ENCODE measurements around the gene RALGDS.

The RALGDS gene

GRCh38 chr9:133144142-133144903, 23.3 kb upstream of the RALGDS start:
- H3K4me3 ChIP-seq (ENCODE audit: low read depth, low read length) = no peak overlapping the region
- peak; percentile 81 for DNase-seq (ENCODE audit: low read depth)
- TF ChIP-seq MYC (IDR thresholded peaks at IDR 0.05; ENCODE audit: low read depth, low read length) = peak; percentile 48; the same call in 1 of the 2 replicates
- no peak for TF ChIP-seq POLR2A (IDR thresholded peaks at IDR 0.05; ENCODE audit: extremely low read depth, insufficient read length)
- TF ChIP-seq MAX (IDR thresholded peaks at IDR 0.05; ENCODE audit: low read depth, low read length) = peak; percentile 62
- TF ChIP-seq CTCF (IDR thresholded peaks at IDR 0.05; ENCODE audit: low read depth, low read length) = peak; percentile 86

- no peak for DNase-seq (ENCODE audit: low read depth)
- TF ChIP-seq POLR2A (IDR thresholded peaks at IDR 0.05; ENCODE audit: extremely low read depth, insufficient read length) (no peak), MYC (IDR thresholded peaks at IDR 0.05; ENCODE audit: low read depth, low read length) (no peak), MAX (IDR thresholded peaks at IDR 0.05; ENCODE audit: low read depth, low read length) (no peak), CTCF (IDR thresholded peaks at IDR 0.05; ENCODE audit: low read depth, low read length) (no peak)
- no peak overlapping the region for H3K4me3 ChIP-seq (ENCODE audit: low read depth, low read length)
Observed at GRCh38 chr9:133143639-133144141, 22.6 kb upstream of the RALGDS start.

GRCh38 chr9:133142684-133143622, 21.9 kb upstream of the RALGDS start:
- no peak overlapping the region for H3K4me3 ChIP-seq (ENCODE audit: low read depth, low read length)

GRCh38 chr9:133141833-133142595, 21.0 kb upstream of the RALGDS start:
- no peak for DNase-seq (ENCODE audit: low read depth)

More at GRCh38 chr9:133142684-133143622, 21.9 kb upstream of the RALGDS start:
- TF ChIP-seq MAX (IDR thresholded peaks at IDR 0.05; ENCODE audit: low read depth, low read length) (no peak), MYC (IDR thresholded peaks at IDR 0.05; ENCODE audit: low read depth, low read length) (no peak), POLR2A (IDR thresholded peaks at IDR 0.05; ENCODE audit: extremely low read depth, insufficient read length) (no peak), CTCF (IDR thresholded peaks at IDR 0.05; ENCODE audit: low read depth, low read length) (no peak)
- DNase-seq (ENCODE audit: low read depth) = no peak

More at GRCh38 chr9:133141833-133142595, 21.0 kb upstream of the RALGDS start:
- no peak for TF ChIP-seq MAX (IDR thresholded peaks at IDR 0.05; ENCODE audit: low read depth, low read length)
- TF ChIP-seq POLR2A (IDR thresholded peaks at IDR 0.05; ENCODE audit: extremely low read depth, insufficient read length) = no peak
- TF ChIP-seq CTCF (IDR thresholded peaks at IDR 0.05; ENCODE audit: low read depth, low read length) = no peak
- TF ChIP-seq MYC (IDR thresholded peaks at IDR 0.05; ENCODE audit: low read depth, low read length) = no peak
- no peak overlapping the region for H3K4me3 ChIP-seq (ENCODE audit: low read depth, low read length)

Measured in NB4 (cell line).